Fibroblast of villous mesenchyme (primary cell): Measurements from ENCODE around the gene ZNF862. TPM values are rescaled to one million over a fixed set of nuclear protein-coding genes. Genes with fewer than 3 reads are reported as not detected.

ENCODE experiments used
- DNase-seq: peaks from one replicate; pipeline ENCODE4 v3.0.0-alpha.2; 2010; ENCODE audit warnings: low read depth
- H3K4me3 ChIP-seq: 2 replicates; pipeline ENCODE4 v1.5.1; 2011; ENCODE audit warnings: low read depth, mild to moderate bottlenecking, low read length
- CTCF ChIP-seq: IDR thresholded peaks from 2 replicates; pipeline ENCODE4 v1.5.1; 2012; ENCODE audit warnings: low read depth, mild to moderate bottlenecking, low read length; ENCODE audit not compliant: insufficient read depth
- total RNA-seq: library from RNA; depleted of rRNA; stranded (reverse); fragments of >200 nt; gene quantifications from 2 replicates; pipeline ENCODE4 v1.2.3, GENCODE V29; 2012

ZNF862 gene
- total RNA-seq, 1 donor: 8.2 TPM

DNA sequence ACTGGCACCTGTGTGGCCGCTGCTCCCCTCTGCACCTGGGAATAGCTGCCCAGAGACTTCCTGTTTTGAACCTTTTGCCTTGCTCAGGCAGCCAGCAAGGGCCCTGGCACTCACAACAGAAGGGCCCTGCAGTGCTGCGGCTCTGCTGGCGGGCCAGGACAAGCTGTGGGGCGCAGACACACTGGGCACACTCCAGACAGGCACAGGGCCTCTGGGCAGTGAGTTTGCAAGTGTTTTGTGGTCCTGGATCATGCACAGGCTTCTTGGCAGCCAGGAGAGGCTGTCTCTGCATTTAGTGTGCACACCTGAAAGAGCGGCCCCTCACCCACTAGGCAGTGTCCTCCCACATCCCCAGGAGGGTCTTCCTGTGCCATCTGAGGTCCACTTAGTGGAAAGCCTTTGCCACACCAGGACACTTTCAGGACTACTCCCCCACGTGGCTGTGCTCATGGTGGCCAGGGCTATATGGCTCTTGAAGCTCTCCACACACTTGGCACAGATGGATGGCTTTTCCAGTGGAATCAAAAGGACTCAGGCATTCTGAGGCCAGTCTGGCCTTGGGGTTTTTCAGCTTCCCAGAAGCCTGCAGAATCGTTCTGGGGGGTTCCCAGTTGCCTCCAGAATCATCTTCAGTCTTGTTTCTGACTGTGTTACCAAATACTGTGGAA, 30.6 kb downstream of the ZNF862 start:
- TF ChIP-seq CTCF: no peak
- H3K4me3 ChIP-seq: no peak overlapping the region
- DNase-seq: no peak

- DNase-seq: no peak
Observed at GRCh38 chr7:149869291-149869650, 31.1 kb downstream of the ZNF862 start.

DNA sequence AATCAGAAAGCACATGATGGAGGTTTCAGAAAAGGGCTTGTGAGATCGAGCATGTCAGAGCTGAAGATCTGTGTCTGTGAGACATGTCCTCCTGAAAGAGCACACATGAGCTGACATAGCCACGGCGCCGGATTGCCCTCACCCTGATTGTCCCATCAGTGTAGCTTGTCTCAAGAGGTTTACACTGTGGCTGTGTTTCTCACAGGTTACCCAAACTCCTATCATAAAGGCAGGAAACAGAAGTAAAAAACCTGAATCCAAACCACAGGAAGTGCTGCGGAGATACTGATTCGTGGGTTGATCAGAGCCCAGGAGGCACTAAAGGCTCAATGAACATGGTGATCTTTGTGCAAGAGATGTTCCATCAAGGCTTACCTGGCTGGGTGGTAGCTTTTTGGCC, 31.7 kb downstream of the ZNF862 start:
- no peak for DNase-seq
- no peak for TF ChIP-seq CTCF
- H3K4me3 ChIP-seq: no peak overlapping the region

More at GRCh38 chr7:149869291-149869650, 31.1 kb downstream of the ZNF862 start:
- H3K4me3 ChIP-seq: no peak overlapping the region
- no peak for TF ChIP-seq CTCF

GRCh38 chr7:149870274-149870673, 32.1 kb downstream of the ZNF862 start:
- no peak for TF ChIP-seq CTCF

DNA sequence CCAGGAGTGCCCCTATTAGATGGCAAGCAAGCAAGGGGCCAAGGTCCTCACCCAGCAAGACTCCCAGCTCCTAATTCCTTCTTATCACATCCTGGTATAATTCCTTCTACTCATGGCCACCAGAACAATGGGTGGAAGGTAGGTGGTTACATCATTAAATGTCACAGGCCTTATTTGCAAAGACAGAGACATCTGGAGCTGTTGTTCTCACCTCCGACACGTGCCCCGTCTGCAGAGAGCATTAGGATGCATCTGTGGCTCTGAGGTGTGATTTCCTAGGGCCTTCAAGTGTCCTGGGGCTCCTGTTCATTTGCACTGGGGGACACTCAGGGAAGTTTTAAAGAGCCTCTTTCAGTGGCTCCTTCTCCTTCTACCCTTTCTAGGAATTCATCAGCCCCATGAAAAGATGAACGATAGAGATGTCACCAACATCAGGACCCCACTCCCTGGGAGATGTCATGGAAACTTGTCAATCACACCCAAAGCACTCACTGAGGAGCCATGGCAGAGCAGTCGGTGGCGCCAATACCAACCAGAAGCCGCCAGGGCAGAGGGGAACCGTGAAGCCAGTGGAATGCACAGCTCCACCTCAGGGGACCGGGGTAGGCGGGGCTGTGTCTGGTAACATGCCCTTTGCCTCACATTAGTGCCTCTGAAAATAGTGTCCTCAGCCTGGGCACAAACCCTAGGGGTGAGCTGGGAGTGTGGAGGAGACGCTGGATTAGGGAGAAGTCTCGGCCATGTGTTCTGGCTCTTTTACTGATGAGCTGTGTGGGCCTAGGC, 32.7 kb downstream of the ZNF862 start:
- H3K4me3 ChIP-seq: no peak overlapping the region
- TF ChIP-seq CTCF: no peak
- no peak for DNase-seq

More at GRCh38 chr7:149870274-149870673, 32.1 kb downstream of the ZNF862 start:
- no peak overlapping the region for H3K4me3 ChIP-seq
- no peak for DNase-seq

- TF ChIP-seq CTCF: no peak
- no peak overlapping the region for H3K4me3 ChIP-seq
- DNase-seq: no peak
Observed at GRCh38 chr7:149871576-149871975, 33.4 kb downstream of the ZNF862 start.
